Measurements from ENCODE around the gene RDH8.

The RDH8 gene

DNA sequence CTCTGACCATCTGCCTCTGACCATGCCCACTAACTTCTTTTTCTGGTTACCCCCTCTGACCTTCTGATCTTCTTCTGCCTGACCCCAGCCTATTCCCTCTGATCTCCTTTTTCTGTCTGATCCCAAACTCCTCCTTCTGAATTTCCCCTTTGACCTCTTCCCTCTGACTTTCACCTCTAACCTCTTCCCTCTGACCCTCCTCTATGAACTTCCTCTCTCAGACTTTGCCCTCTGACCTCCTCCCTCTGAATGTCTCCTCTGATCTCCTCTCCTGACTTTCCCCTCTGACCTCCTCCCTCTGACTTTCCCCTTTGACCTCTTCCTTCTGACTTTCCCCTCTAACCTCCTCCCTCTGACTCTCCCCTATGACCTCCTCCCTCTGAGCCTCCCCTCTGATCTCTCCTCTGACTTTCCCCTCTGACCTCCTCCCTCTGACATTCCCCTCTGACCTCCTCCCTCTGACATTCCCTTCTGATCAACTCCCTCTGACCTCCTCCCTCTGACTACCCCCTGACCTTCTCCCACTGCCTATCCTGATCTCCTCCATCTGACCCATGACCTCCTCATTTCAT, 6.4 kb upstream of the RDH8 start:
- no peak overlapping the region for H3K9ac ChIP-seq (ENCODE audit: low read length)
- no peaks in the 10 kb centered on the region for H3K36me3 ChIP-seq (ENCODE audit: control insufficient read depth, low read depth, low read length)

DNA sequence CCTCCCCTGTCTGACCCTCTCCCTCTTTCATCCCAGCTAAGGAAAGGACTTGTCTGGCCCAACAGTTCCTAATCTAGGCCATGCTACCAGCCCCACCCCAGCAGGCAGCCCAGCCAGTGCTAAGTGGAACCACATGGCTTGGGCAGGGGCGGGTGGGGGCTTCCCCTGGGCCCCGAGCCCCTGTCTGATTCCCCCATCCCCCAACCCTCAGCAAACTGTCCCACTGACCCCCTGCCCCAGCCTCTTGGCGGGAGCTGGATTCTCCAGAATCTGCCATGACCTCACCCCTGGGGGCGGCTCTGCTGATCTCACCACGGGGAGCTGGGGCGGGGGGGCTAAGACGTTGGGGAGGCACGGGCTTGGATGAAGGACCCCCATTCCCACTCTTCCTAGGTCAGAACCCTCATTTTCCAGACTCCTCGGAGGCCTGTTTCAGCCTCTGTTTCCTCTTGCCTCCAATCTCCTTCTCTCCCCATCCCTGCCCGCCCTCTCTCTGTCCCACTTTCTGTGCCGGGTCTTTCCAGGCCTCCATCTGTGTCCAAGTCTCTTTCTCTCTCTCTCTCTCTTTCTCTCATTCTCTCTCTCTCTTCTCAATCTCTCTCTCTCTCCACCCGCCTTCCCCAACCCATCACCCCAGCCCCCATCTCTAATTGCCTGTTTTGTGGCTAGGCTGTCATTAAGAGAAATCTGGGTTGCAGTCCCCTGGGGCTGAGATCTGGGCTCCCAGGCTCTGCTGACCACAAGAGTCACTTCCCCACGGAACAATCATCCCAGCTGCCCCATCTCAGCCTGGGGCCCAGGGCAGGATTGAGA, 5.7 kb upstream of the RDH8 start:
- no peak overlapping the region for H3K4me3 ChIP-seq (ENCODE audit: low read length)
- no peak overlapping the region for H3K27ac ChIP-seq (ENCODE audit: low read length)
- peaks cover 45% of the 10 kb centered on the region for H3K27me3 ChIP-seq (ENCODE audit: control insufficient read depth, insufficient read depth, low read length)
- H3K9ac ChIP-seq (ENCODE audit: low read length): no peak overlapping the region
- H3K36me3 ChIP-seq (ENCODE audit: control insufficient read depth, low read depth, low read length): no peaks in the 10 kb centered on the region
- H3K9me3 ChIP-seq (ENCODE audit: control insufficient read depth, low read depth, low read length): no peaks in the 10 kb centered on the region
- peaks cover 10% of the 10 kb centered on the region for H3K4me1 ChIP-seq (ENCODE audit: control insufficient read depth, low read depth, low read length)

More for the DNA sequence above, 6.4 kb upstream of the RDH8 start:
- H3K9me3 ChIP-seq (ENCODE audit: control insufficient read depth, low read depth, low read length): no peaks in the 10 kb centered on the region
- no peak overlapping the region for H3K27ac ChIP-seq (ENCODE audit: low read length)
- H3K4me3 ChIP-seq (ENCODE audit: low read length): no peak overlapping the region
- H3K27me3 ChIP-seq (ENCODE audit: control insufficient read depth, insufficient read depth, low read length): peaks cover 38% of the 10 kb centered on the region
- H3K4me1 ChIP-seq (ENCODE audit: control insufficient read depth, low read depth, low read length): peaks cover 10% of the 10 kb centered on the region

DNA sequence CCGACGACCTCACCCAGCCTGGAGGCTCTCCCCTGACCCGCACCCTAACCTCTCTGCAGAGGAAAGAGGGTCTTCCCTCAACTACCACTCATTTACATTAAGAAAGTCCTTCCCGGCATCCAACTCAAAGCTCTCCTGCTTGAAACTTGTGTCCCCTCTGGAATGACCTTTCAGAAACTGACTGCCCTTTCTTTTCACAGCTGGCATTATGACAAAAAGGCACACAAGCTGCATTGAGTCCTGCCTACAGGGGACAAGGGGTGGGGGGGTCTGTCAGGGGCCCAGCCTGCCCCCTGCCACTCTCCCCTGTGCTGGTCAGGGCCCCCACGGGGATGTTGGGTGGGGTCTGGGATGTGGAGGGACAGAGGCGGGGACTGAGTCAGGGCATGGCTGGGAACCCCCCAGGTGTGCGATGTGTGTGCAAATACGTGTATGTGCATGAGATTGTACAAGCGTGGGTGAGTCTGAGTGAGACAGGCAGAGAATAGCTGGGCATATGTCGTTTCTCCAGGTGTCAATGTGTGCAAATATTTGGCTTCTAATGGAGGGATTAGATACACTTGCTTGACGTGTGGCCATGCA, 5.0 kb upstream of the RDH8 start:
- Histone ChIP-seq H3K27ac (ENCODE audit: low read length) (no peak overlapping the region), H3K27me3 (ENCODE audit: control insufficient read depth, insufficient read depth, low read length) (peaks cover 49% of the 10 kb centered on the region)

DNA sequence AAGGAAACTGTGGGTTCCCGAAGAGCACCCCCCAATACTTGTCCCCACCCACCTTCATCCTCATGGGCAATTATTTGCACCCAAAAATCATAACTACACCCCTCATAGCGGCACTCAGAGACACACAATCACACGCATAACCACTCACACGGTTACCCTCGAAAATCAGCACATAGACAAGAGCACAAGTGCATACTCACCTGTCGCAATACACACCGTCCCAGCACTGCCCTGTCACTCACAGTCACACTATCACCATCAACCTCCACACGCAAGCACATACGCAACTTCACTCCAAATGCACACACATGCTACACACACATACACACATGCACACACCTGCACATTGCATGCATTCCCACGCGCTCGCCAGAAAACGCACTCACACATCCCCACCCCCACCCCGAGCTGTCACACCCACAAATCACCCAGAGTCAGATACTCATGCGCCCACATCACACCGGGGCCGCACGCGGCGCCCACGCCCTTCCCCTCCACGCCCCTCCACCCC, 3.5 kb upstream of the RDH8 start:
- H3K27ac ChIP-seq (ENCODE audit: low read length): no peak overlapping the region
- peaks cover 59% of the 10 kb centered on the region for H3K27me3 ChIP-seq (ENCODE audit: control insufficient read depth, insufficient read depth, low read length)
- peaks cover 10% of the 10 kb centered on the region for H3K4me1 ChIP-seq (ENCODE audit: control insufficient read depth, low read depth, low read length)
- no peak overlapping the region for H3K4me3 ChIP-seq (ENCODE audit: low read length)
- no peaks in the 10 kb centered on the region for H3K36me3 ChIP-seq (ENCODE audit: control insufficient read depth, low read depth, low read length)
- H3K9me3 ChIP-seq (ENCODE audit: control insufficient read depth, low read depth, low read length): no peaks in the 10 kb centered on the region
- no peak overlapping the region for H3K9ac ChIP-seq (ENCODE audit: low read length)

More for the DNA sequence above, 5.0 kb upstream of the RDH8 start:
- Histone ChIP-seq H3K9me3 (ENCODE audit: control insufficient read depth, low read depth, low read length) (no peaks in the 10 kb centered on the region), H3K4me3 (ENCODE audit: low read length) (no peak overlapping the region), H3K4me1 (ENCODE audit: control insufficient read depth, low read depth, low read length) (peaks cover 10% of the 10 kb centered on the region), H3K9ac (ENCODE audit: low read length) (no peak overlapping the region), H3K36me3 (ENCODE audit: control insufficient read depth, low read depth, low read length) (no peaks in the 10 kb centered on the region)

DNA sequence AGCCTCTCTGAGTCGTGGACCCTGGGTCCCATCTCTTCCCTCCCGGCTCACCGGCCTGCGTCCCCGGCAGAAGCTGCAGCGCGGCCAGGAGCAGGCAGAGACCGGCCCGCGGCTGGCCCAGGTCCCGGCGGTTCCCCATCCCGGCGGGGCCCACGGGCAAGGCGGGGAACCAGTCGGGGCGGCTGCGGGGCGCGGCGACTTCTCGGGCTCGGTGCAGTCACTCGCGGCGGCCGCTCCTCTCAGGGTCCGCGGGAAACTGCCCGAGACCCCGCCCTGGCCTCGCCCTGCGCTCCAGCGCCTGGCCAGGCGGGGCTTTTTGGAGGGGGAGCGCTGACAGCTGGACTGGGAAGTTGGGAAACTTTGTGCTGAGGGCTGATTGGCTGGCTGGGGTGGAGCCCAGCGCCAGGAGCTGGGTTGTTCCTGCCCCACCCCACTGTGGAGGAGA, 3.0 kb upstream of the RDH8 start, which contains the start of gene COL5A3:
COL5A3 (minus strand) TSS at position 258 of the 445 bp plus-strand sequence; CDS start at position 139, 119 bp downstream.
- H3K9me3 ChIP-seq (ENCODE audit: control insufficient read depth, low read depth, low read length): no peaks in the 10 kb centered on the region
- H3K27ac ChIP-seq (ENCODE audit: low read length): no peak within 1 kb of the TSS
- H3K36me3 ChIP-seq (ENCODE audit: control insufficient read depth, low read depth, low read length): no peaks in the 10 kb centered on the region
- no peak within 1 kb of the TSS for H3K9ac ChIP-seq (ENCODE audit: low read length)
- H3K27me3 ChIP-seq (ENCODE audit: control insufficient read depth, insufficient read depth, low read length): peaks cover 59% of the 10 kb centered on the region
- peak within 1 kb of the TSS; percentile 27 for H3K4me3 ChIP-seq (ENCODE audit: low read length)
- peaks cover 10% of the 10 kb centered on the region for H3K4me1 ChIP-seq (ENCODE audit: control insufficient read depth, low read depth, low read length)

DNA sequence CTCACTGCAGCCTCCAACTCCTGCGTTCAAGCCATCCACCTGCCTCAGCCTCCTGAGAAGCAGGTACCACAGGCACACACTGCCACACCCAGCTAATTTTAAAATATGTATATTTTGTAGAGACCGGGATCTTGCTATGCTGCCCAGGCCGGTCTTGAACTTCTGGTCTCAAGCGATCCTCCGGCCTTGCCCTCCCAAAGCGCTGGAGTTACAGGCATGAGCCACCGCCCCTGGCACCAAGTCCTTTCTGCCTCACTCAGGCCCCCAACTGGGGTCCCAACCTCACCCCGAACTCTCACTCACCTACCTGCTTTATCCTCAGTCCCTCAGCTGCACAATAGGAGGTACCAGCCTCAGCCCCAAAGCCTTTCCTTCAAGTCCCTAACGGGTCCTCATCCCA, 2.3 kb upstream of the RDH8 start:
- Histone ChIP-seq H3K9ac (ENCODE audit: low read length) (no peak overlapping the region), H3K27ac (ENCODE audit: low read length) (no peak overlapping the region), H3K9me3 (ENCODE audit: control insufficient read depth, low read depth, low read length) (no peaks in the 10 kb centered on the region), H3K27me3 (ENCODE audit: control insufficient read depth, insufficient read depth, low read length) (peaks cover 59% of the 10 kb centered on the region), H3K4me1 (ENCODE audit: control insufficient read depth, low read depth, low read length) (peaks cover 10% of the 10 kb centered on the region), H3K4me3 (ENCODE audit: low read length) (no peak overlapping the region), H3K36me3 (ENCODE audit: control insufficient read depth, low read depth, low read length) (no peaks in the 10 kb centered on the region)

DNA sequence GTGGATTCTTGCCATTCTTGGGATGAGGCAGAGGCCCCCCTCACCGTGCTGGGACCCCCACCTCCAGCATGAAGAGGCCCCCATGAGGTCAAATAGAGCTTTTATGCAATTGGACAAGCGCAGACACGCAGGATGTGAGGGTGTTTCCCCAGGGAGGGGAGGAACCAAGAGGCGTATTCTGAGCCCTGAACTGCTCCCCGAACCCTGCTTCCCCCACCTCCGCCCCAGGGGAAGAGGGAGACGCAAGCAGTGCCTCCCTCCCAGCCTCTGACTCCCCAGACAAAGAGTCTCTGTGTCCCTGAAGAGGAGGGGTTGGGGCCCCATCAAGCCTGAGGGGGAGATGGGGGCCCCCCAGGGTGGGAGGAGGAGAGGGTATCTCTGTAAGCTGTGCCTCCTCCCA, 1.3 kb upstream of the RDH8 start:
- Histone ChIP-seq H3K9me3 (ENCODE audit: control insufficient read depth, low read depth, low read length) (no peaks in the 10 kb centered on the region), H3K4me1 (ENCODE audit: control insufficient read depth, low read depth, low read length) (peaks cover 10% of the 10 kb centered on the region), H3K27ac (ENCODE audit: low read length) (no peak overlapping the region), H3K9ac (ENCODE audit: low read length) (no peak overlapping the region), H3K36me3 (ENCODE audit: control insufficient read depth, low read depth, low read length) (no peaks in the 10 kb centered on the region), H3K4me3 (ENCODE audit: low read length) (no peak overlapping the region), H3K27me3 (ENCODE audit: control insufficient read depth, insufficient read depth, low read length) (peaks cover 59% of the 10 kb centered on the region)

DNA sequence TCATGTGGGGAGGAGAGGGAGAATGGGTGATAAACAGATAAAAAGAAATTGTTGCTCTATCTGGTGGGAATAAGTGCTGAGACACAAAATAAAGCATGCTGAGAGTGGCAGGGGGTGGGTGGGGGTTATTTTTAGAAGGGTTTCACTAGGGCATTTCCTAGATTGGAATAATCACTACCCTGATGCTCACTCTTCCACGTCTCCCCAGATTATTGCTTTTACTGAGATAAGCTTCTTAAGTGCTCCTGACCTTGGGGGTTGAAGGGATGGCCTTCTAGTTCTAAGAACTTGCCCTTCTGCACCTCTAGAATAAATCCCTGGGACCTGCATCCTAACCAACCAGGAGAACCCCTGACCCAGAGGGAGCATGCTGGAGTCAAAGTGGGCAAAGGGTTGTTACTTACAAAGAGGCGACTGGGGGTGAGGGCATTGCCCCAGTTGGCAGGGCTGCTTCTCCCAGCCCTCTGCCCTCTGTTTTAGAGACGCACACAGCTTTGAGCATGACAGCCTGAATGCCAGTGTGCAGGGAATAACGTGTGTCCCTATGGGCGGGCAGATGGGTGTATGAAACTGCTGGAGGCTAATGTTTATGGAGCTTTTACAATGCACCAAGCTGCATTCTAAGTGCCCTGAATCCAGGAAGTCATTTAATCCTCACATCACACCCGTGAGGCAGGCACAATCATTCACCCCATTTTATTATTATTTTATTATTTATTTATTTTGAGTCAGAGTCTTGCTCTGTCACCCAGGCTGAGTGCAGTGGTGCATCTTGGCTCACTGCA, 743 bp downstream of the RDH8 start:
- no peak overlapping the region for H3K4me3 ChIP-seq (ENCODE audit: low read length)
- H3K27ac ChIP-seq (ENCODE audit: low read length): no peak overlapping the region
- H3K36me3 ChIP-seq (ENCODE audit: control insufficient read depth, low read depth, low read length): no peaks in the 10 kb centered on the region
- no peak overlapping the region for H3K9ac ChIP-seq (ENCODE audit: low read length)
- H3K27me3 ChIP-seq (ENCODE audit: control insufficient read depth, insufficient read depth, low read length): peaks cover 47% of the 10 kb centered on the region
- no peaks in the 10 kb centered on the region for H3K9me3 ChIP-seq (ENCODE audit: control insufficient read depth, low read depth, low read length)
- peaks cover 6% of the 10 kb centered on the region for H3K4me1 ChIP-seq (ENCODE audit: control insufficient read depth, low read depth, low read length)

DNA sequence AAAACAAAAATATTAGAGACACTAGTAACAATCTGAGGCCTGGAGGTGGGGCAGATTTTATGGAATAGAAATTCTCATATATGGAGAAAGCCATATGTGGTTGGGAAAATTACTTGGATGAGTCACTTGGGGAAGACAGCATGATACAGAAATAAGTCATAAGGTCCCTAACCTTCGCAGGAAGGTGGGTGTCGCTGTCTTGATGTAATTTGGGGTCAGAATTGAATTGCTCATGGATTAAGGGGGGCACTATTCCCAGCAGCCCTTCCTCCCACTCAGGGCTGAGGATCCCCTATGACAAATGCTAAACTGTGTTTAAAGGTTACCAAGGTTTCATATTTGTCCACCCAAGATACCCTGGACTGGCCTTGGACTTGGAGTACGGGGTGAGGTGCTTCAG, 5.0 kb downstream of the RDH8 start:
- H3K9ac ChIP-seq (ENCODE audit: low read length): no peak overlapping the region
- no peak overlapping the region for H3K27ac ChIP-seq (ENCODE audit: low read length)
- no peak overlapping the region for H3K4me3 ChIP-seq (ENCODE audit: low read length)
- no peaks in the 10 kb centered on the region for H3K36me3 ChIP-seq (ENCODE audit: control insufficient read depth, low read depth, low read length)
- H3K4me1 ChIP-seq (ENCODE audit: control insufficient read depth, low read depth, low read length): no peaks in the 10 kb centered on the region
- peaks cover 10% of the 10 kb centered on the region for H3K27me3 ChIP-seq (ENCODE audit: control insufficient read depth, insufficient read depth, low read length)
- H3K9me3 ChIP-seq (ENCODE audit: control insufficient read depth, low read depth, low read length): no peaks in the 10 kb centered on the region

DNA sequence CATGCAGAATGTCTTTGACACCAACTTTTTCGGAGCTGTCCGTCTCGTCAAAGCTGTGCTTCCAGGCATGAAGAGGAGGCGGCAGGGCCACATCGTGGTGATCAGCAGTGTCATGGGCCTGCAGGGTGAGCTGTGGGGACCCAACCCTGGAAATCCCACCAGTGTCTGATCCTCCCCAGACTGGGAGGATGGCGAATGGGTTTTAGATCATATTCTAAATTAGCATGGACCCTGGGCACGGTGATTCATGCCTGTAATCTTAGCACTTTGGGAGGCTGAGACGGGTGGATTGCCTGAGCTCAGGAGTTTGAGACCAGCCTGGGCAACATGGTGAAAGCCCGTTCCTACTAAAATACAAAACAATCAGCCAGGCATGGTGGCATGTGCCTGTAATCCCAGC, 5.5 kb downstream of the RDH8 start:
- H3K9me3 ChIP-seq (ENCODE audit: control insufficient read depth, low read depth, low read length): no peaks in the 10 kb centered on the region

DNA sequence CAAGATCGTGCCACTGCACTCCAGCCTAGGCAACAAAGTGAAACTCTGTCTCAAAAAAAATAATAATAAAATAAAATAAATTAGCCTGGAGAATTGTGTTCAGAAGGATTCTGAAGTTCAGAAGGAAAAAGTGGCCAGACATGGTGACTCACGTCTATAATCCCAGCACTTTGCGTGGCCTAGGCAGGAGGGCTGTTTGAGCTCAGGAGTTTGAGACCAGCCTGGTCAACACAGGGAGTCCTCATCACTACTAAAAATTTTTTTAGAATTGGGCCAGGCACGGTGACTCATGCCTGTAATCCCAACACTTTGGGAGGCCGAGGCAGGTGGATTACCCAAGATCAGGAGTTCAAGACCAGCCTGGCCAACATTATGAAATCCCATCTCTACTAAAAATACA, 6.0 kb downstream of the RDH8 start:
- H3K9me3 ChIP-seq (ENCODE audit: control insufficient read depth, low read depth, low read length): no peaks in the 10 kb centered on the region
- no peaks in the 10 kb centered on the region for H3K36me3 ChIP-seq (ENCODE audit: control insufficient read depth, low read depth, low read length)
- no peaks in the 10 kb centered on the region for H3K4me1 ChIP-seq (ENCODE audit: control insufficient read depth, low read depth, low read length)
- no peak overlapping the region for H3K27ac ChIP-seq (ENCODE audit: low read length)
- no peak overlapping the region for H3K4me3 ChIP-seq (ENCODE audit: low read length)
- no peak overlapping the region for H3K9ac ChIP-seq (ENCODE audit: low read length)
- peaks cover under 1% of the 10 kb centered on the region for H3K27me3 ChIP-seq (ENCODE audit: control insufficient read depth, insufficient read depth, low read length)

More for the DNA sequence above, 5.5 kb downstream of the RDH8 start:
- Histone ChIP-seq H3K4me3 (ENCODE audit: low read length) (no peak overlapping the region), H3K4me1 (ENCODE audit: control insufficient read depth, low read depth, low read length) (no peaks in the 10 kb centered on the region), H3K36me3 (ENCODE audit: control insufficient read depth, low read depth, low read length) (no peaks in the 10 kb centered on the region), H3K9ac (ENCODE audit: low read length) (no peak overlapping the region), H3K27ac (ENCODE audit: low read length) (no peak overlapping the region), H3K27me3 (ENCODE audit: control insufficient read depth, insufficient read depth, low read length) (peaks cover 5% of the 10 kb centered on the region)
